ENCODE results near the gene CLDND1.

The CLDND1 gene

DNA sequence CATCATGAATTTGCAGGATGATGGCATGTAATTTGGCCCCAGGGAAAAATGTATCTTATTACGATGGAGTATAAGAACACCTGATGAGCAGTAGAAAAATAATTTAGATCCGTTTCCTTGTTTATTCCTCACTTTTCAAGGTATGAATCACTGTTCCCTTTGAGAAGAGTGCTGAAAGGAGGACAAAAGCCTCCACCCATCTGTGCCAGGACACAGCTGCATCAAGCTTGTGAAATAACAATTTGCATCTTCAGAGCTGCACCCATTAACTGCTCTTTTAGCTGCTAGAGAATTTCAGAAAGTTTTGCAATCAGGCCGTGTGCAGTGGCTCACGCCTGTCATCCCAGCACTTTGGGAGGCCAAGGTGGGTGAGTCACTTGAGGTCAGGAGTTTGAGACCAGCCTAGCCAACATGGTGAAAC, 9.6 kb downstream of the CLDND1 start:
- 94% methylated on average over 4 of the region's 4 CpGs for WGBS
- Histone ChIP-seq H3K27ac (ENCODE audit: low read depth, low read length) (no peak overlapping the region), H3K4me1 (ENCODE audit: insufficient read depth, low read length) (peaks cover 11% of the 10 kb centered on the region), H3K4me3 (ENCODE audit: low read length) (no peak overlapping the region), H3K9me3 (ENCODE audit: insufficient read depth, low read depth, low read length) (no peaks in the 10 kb centered on the region), H3K36me3 (ENCODE audit: insufficient read depth, low read length) (peaks cover 33% of the 10 kb centered on the region), H3K9ac (ENCODE audit: low read depth, low read length) (no peak overlapping the region), H3K27me3 (ENCODE audit: insufficient read depth, low read length) (no peaks in the 10 kb centered on the region)

DNA sequence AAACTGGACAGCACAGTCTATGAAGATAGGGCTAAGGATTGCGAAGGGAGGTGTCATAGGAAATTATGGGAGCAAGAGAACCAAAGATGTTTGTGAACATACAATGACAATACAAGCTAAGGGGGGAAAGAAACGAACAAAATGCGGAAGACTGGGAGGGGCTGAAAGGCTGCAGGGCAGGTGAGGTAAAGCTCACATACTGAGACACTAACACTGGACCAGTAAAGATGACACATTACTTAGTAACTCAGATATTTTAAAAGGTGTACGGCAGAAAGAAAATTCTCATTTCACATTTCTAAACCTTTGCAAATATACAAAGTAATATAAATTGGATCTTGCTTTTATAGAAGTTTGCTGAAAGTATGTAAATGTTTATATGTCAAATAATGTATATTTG, 10.1 kb downstream of the CLDND1 start:
- Histone ChIP-seq H3K4me1 (ENCODE audit: insufficient read depth, low read length) (peaks cover 6% of the 10 kb centered on the region), H3K27ac (ENCODE audit: low read depth, low read length) (no peak overlapping the region), H3K9me3 (ENCODE audit: insufficient read depth, low read depth, low read length) (no peaks in the 10 kb centered on the region), H3K4me3 (ENCODE audit: low read length) (no peak overlapping the region), H3K27me3 (ENCODE audit: insufficient read depth, low read length) (no peaks in the 10 kb centered on the region), H3K36me3 (ENCODE audit: insufficient read depth, low read length) (peaks cover 28% of the 10 kb centered on the region), H3K9ac (ENCODE audit: low read depth, low read length) (no peak overlapping the region)
- WGBS, result 92% methylated on average over 3 of the region's 4 CpGs

DNA sequence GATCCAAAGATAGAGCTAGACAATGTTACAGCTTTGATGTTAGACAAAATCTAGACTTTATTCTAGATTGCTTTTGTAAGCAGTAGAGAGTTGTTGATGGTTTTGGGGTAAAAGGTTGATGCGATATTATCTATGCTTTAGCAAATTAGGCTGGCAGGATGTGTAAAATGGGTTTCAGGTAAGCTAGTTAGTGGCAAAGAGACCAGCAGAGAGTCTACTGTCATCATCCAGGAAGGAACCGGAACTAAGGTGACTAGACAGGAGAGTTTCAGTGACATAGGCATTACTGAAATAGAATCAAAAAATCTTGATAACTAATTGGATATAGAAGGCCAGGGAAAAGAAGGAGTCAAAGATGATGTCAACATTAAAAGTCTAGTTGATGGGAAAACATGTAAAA, 14.1 kb downstream of the CLDND1 start:
- Histone ChIP-seq H3K27me3 (ENCODE audit: insufficient read depth, low read length) (no peaks in the 10 kb centered on the region), H3K36me3 (ENCODE audit: insufficient read depth, low read length) (no peaks in the 10 kb centered on the region; the same call in 1 of the 2 replicates), H3K9me3 (ENCODE audit: insufficient read depth, low read depth, low read length) (no peaks in the 10 kb centered on the region), H3K9ac (ENCODE audit: low read depth, low read length) (no peak overlapping the region), H3K4me1 (ENCODE audit: insufficient read depth, low read length) (no peaks in the 10 kb centered on the region), H3K4me3 (ENCODE audit: low read length) (no peak overlapping the region), H3K27ac (ENCODE audit: low read depth, low read length) (no peak overlapping the region)
- 99% methylated on average over 2 of the region's 2 CpGs for WGBS

DNA sequence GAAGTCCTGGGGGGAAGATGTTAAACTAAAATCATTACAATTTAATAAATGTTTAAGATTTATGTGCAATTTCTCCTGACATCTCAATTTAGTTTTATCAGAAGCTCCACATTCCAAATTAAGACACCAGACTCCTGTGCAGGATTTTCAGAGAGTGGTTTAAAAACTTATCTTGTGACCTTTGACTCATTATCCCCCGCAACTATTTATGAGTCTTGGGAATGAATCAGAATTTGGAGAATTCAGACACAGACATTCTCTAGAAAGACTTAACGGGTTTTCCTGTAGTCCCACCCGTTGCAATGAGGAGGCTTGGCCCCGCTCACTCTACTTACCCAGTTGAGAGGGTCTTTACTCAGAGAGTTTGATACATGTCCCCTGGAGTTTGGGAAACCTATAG, 18.2 kb downstream of the CLDND1 start:
- Histone ChIP-seq H3K9me3 (ENCODE audit: insufficient read depth, low read depth, low read length) (no peaks in the 10 kb centered on the region), H3K36me3 (ENCODE audit: insufficient read depth, low read length) (no peaks in the 10 kb centered on the region), H3K27ac (ENCODE audit: low read depth, low read length) (no peak overlapping the region), H3K4me3 (ENCODE audit: low read length) (no peak overlapping the region), H3K4me1 (ENCODE audit: insufficient read depth, low read length) (no peaks in the 10 kb centered on the region), H3K9ac (ENCODE audit: low read depth, low read length) (no peak overlapping the region), H3K27me3 (ENCODE audit: insufficient read depth, low read length) (no peaks in the 10 kb centered on the region)
- WGBS, result 97% methylated on average over 4 of the region's 4 CpGs

DNA sequence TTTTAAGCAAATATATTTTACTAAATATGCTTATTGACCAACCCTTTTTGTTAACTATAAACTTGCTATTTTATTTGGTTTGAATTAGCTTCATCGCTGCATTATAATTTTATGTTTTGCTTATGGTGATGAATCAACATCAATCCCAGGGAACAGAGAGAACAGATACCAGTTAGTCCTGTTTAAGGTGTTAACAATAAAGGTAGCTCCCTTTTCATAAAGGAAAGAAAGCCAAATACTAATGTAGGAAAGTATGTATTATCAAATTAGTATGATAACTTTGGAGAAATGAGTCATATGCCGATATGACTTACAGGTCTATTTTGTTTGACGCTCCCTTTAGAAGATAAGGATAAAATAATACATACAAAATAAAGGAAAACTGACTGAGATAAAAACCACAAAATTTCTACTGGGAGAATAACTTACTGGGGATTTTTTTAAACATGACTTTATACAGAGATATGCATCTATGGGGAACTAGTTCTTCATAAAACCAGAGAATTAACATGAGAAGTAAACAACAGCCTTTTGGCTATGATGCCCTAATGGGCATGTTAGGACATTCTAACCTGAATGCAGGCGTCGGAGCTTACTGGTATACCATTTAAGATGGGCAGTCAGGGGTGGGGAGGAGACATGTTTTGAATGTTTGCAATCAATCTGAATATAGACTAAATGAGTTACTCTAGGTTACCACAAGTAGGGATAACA, 20.7 kb downstream of the CLDND1 start:
- Histone ChIP-seq H3K4me3 (ENCODE audit: low read length) (no peak overlapping the region), H3K9me3 (ENCODE audit: insufficient read depth, low read depth, low read length) (no peaks in the 10 kb centered on the region), H3K4me1 (ENCODE audit: insufficient read depth, low read length) (no peaks in the 10 kb centered on the region), H3K27me3 (ENCODE audit: insufficient read depth, low read length) (no peaks in the 10 kb centered on the region), H3K36me3 (ENCODE audit: insufficient read depth, low read length) (no peaks in the 10 kb centered on the region), H3K27ac (ENCODE audit: low read depth, low read length) (no peak overlapping the region), H3K9ac (ENCODE audit: low read depth, low read length) (no peak overlapping the region)
- 93% methylated on average over 3 of the region's 5 CpGs for WGBS

DNA sequence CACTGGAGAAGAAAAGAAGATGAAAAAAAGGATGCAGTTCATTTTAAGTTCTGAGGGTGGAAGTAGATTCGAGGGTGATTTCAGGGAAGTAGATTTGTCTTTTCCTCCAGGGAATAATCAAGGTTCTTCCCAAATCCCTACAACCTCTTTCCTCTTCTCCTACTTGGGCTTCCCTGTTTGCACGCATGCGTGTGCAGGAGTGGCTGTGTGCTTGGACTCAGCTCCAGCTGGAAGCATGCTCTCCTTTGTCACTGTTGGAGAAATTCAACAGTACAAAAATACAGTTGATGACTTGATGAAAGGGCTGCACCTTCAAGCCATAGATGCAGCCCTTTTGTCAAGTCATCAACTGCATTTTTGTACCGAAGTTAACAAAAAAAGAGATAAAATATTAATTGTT, 21.4 kb downstream of the CLDND1 start:
- Histone ChIP-seq H3K4me1 (ENCODE audit: insufficient read depth, low read length) (no peaks in the 10 kb centered on the region), H3K9ac (ENCODE audit: low read depth, low read length) (no peak overlapping the region), H3K4me3 (ENCODE audit: low read length) (no peak overlapping the region), H3K9me3 (ENCODE audit: insufficient read depth, low read depth, low read length) (no peaks in the 10 kb centered on the region), H3K36me3 (ENCODE audit: insufficient read depth, low read length) (no peaks in the 10 kb centered on the region), H3K27ac (ENCODE audit: low read depth, low read length) (no peak overlapping the region), H3K27me3 (ENCODE audit: insufficient read depth, low read length) (no peaks in the 10 kb centered on the region)
- WGBS, result 92% methylated on average over 4 of the region's 4 CpGs

DNA sequence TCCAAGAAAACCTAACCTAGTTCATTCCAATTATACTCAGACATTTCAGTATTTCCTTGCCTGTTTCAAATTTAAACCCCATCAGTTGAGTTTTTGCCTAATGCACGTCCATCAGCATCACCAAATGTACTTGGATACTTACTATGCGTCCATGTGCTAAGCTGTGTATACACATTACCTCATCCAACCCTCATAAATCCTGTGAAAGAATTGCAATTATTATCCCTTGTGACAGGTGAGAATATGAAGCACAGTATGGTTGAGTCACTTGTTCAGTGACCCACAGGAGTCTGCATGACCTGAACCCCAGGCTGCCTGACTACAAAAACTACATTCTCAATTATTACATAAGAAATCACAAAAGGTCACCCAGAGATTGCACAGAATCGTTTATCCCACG, 22.7 kb downstream of the CLDND1 start:
- Histone ChIP-seq H3K4me3 (ENCODE audit: low read length) (no peak overlapping the region), H3K4me1 (ENCODE audit: insufficient read depth, low read length) (no peaks in the 10 kb centered on the region), H3K27ac (ENCODE audit: low read depth, low read length) (no peak overlapping the region), H3K27me3 (ENCODE audit: insufficient read depth, low read length) (no peaks in the 10 kb centered on the region), H3K9me3 (ENCODE audit: insufficient read depth, low read depth, low read length) (no peaks in the 10 kb centered on the region), H3K36me3 (ENCODE audit: insufficient read depth, low read length) (no peaks in the 10 kb centered on the region), H3K9ac (ENCODE audit: low read depth, low read length) (no peak overlapping the region)
- WGBS, result 97% methylated on average over 2 of the region's 4 CpGs

DNA sequence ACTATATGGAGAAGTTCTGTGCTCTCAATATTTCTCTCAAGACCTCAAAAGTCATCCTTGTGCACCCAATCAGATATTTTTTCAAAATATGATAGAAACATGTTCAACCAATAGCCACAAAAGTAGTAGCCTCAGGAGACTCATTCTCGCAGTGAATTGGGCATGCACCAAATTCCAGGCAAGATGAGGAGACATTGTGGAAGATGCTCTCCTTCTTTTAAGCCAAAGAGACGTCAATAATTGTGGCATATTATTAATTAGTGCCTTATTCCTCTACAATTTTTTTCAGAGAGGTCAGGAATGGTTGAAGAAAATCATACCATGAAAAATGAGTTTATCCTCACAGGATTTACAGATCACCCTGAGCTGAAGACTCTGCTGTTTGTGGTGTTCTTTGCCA, 25.3 kb downstream of the CLDND1 start, which contains the start of gene OR5K2:
Gene OR5K2, plus strand, starts transcription at position 301 of the 400 bp plus-strand sequence. Its CDS starts 0 bp downstream, at position 301.
- Histone ChIP-seq H3K9me3 (ENCODE audit: insufficient read depth, low read depth, low read length) (no peaks in the 10 kb centered on the region), H3K9ac (ENCODE audit: low read depth, low read length) (no peak within 1 kb of the TSS), H3K4me3 (ENCODE audit: low read length) (no peak within 1 kb of the TSS), H3K36me3 (ENCODE audit: insufficient read depth, low read length) (no peaks in the 10 kb centered on the region), H3K27ac (ENCODE audit: low read depth, low read length) (no peak within 1 kb of the TSS), H3K27me3 (ENCODE audit: insufficient read depth, low read length) (no peaks in the 10 kb centered on the region), H3K4me1 (ENCODE audit: insufficient read depth, low read length) (no peaks in the 10 kb centered on the region)
- WGBS, result 88% methylated on average over 2 of the region's 2 CpGs

DNA sequence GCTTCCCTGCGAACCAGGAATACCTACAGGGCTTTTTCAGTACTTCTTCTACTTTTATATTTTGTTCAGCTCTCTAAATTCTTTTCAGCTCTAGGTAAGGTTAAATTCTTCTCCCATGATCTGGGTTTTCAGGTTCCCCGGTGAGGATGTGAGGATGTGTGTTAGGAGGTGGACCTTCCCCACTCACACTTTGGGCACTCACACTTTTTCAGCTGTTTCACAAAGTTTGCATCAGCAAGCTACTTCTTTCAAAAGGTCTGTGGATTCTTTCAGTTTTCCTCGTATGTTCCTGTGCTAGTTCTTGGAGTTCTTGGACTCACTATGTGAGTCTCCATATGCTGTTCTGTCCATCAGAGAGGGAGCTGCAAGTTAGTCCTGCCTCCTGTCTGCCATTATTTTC, 39.1 kb downstream of the CLDND1 start:
- Histone ChIP-seq H3K27ac (ENCODE audit: low read depth, low read length) (no peak overlapping the region), H3K36me3 (ENCODE audit: insufficient read depth, low read length) (no peaks in the 10 kb centered on the region), H3K27me3 (ENCODE audit: insufficient read depth, low read length) (no peaks in the 10 kb centered on the region), H3K9ac (ENCODE audit: low read depth, low read length) (no peak overlapping the region), H3K4me3 (ENCODE audit: low read length) (no peak overlapping the region), H3K4me1 (ENCODE audit: insufficient read depth, low read length) (no peaks in the 10 kb centered on the region), H3K9me3 (ENCODE audit: insufficient read depth, low read depth, low read length) (0 out of 2 replicates have a peak, but pooled peaks cover 8% of the 10 kb centered on the region)
- WGBS, result 83% methylated on average over 2 of the region's 3 CpGs

DNA sequence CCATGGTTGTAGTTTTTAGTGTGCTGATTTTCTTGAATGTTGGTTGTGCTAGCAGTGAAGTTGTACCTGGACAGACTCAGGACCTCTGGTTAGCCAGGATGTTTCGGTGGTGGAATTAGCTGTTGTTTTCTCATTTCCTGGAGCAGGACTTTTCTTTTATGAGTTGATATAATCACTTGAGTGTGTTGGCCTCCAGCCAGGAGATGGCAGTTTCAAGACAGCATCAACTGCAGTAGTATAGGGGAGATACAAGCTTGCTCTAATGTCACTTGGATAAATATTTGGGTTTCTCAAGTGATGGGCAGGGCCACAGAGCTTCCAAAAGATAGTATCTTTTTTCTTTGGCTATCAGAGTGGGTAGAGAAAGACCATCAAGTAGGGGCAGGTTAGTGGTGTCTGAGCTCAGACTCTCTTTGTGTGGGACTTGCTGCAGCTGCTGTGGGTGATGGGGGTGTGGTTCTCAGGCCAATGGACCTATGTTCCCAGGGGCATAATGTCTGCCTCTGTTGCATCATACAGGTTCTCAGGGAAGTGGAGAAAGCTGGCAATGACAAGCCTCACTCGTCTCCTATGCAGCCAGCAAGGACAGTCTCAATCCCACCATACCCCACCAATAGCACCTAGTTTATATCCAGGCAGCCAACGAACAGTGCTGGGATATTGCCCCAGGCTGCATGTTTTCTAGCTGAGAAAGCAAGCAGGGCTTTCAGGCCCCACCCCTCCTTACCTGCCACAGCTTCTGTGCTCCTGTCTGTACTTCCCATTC, 39.8 kb downstream of the CLDND1 start:
- no peak overlapping the region for H3K4me3 ChIP-seq (ENCODE audit: low read length)
- H3K9me3 ChIP-seq (ENCODE audit: insufficient read depth, low read depth, low read length), result 0 out of 2 replicates have a peak, but pooled peaks cover 7% of the 10 kb centered on the region
- H3K27me3 ChIP-seq (ENCODE audit: insufficient read depth, low read length), result no peaks in the 10 kb centered on the region
- no peaks in the 10 kb centered on the region for H3K4me1 ChIP-seq (ENCODE audit: insufficient read depth, low read length)
- no peak overlapping the region for H3K9ac ChIP-seq (ENCODE audit: low read depth, low read length)
- H3K27ac ChIP-seq (ENCODE audit: low read depth, low read length), result no peak overlapping the region
- WGBS, result 78% methylated on average over 3 of the region's 3 CpGs
- H3K36me3 ChIP-seq (ENCODE audit: insufficient read depth, low read length), result no peaks in the 10 kb centered on the region
